NCI-H226 (cell line): ENCODE measurements around the gene LPCAT3.

Experiments used
- DNase-seq: peaks from one replicate; pipeline ENCODE4 v3.0.0-alpha.2; 2015

Gene LPCAT3

DNA sequence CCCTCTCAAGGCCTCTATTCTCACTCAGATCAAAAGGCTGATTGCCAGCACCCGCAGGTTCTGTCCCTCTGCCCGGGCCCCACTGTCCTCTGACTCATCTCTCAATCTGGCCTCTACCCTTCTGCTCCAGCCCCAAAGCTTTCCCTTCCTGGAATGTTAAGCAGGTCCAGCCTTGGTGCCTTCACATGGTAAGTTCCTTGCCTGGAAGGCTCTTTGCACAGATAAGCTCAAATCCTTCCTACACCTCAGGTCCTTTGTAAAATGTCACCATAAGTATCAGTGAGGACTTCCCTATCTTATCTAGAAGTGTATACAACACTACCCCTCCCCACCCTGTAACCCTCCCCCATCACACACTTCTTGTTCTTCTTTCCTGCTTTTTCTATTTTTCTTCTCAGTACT lies 22.2 kb downstream of the LPCAT3 start:
- DNase-seq: peak; percentile 11

DNA sequence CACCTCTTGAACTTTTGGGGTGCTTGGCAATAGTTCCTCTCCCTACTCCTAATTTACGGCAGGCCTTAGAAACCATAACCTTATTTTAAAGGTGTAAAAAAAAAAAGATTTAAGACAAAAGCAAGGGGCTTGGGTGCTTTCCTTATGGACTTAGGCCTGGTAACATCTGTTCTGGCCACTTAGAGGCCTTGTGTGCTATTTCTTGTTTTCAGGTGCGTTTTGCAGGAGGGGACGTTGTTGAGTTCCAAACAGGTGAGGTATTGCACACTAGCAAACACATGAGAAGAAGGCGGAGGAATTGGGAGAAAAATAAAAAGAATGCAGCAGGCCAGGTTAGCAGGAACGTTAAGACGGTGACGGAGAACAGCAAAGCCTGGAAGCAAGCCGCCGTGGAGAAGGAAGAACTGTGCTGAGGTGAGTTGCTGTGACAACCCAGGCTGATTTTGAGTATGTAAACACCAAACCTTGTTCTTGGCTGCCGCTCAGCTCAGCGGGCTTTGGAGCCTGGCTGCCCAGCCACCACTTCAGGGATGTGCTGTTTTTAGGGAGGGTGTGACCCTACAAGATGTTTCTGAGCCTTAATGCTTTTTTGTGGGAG lies 30.2 kb downstream of the LPCAT3 start:
- DNase-seq: no peak

DNA sequence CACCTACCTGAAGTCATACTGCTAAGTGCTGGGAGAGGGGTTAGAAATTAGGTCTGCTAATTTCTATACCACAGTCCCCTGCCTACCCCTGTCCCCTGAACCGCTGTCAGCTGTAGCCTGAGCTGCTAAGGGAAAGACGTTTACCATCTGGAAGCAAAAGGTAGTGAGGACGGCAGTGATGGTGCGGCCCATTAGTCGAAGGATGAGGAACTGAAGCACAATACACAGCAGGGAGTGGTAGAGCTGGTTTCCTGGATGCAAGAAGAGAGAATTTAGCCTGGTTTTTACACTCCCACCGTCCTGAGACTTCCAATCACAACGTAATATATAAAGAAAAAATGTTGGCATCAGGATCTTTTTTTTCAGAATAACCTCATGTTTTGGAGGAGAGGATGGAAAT lies 35.7 kb downstream of the LPCAT3 start:
- no peak for DNase-seq

DNA sequence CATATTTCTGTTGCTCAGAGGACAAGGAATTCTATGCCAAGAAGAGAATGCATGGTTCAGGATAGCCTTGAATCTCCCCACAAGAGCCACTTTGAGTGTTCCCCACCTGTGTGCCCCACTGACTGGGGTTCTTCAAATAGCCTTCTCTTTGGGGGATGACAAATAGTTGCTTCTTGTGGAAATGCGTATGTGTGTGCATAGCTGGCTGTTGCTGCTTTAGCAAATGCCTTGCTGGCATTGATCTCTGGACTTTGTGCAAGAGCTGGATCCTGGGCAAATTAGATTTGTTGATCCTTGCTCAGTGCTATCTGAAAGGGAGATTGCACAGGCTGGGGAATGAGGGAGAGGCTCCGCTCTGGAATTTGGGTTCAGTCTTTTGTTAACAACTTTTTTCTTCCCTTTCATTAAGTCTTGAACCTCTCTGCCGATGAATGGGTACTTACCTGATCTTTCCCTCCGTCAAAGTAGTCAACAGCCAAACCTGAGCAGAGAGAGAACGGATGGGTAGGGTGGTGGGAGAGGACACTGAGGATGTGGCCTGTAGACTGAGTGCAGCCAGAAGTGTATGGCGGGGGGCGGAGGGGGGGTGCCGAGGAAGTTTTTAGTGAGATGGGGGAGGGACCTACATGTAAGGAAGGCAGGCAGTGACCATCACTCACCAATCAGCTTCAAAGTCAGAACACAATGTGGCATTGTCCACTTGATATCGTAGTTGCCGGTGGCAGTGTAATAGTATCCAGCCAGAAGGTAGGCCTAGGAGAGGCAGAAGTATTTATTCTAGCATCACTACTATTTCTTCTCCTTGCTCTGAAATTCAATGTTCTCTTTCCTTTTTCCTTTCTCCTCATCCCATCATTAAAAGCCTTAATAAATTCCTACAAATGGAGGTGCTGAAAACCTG lies 36.9 kb downstream of the LPCAT3 start:
- no peak for DNase-seq

DNA sequence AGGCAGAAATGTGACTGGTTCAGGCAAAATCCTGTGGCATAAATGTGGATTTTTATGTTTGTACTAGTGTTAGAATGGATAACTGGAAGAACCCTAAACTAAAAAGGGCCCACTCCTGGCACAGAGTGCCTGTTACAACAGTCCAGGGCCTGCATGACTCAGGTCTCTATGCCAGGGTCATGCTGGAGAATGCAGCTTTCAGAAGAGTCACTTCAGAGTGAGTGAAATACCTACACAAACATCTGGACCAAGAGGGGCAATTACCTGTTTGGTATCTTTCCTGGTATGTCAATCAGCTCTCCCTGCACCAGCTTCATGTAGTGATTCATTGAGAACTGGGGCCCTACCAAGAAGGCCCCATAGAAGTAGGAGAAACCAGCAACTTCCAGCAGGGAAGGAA lies 37.5 kb downstream of the LPCAT3 start:
- no peak for DNase-seq

DNA sequence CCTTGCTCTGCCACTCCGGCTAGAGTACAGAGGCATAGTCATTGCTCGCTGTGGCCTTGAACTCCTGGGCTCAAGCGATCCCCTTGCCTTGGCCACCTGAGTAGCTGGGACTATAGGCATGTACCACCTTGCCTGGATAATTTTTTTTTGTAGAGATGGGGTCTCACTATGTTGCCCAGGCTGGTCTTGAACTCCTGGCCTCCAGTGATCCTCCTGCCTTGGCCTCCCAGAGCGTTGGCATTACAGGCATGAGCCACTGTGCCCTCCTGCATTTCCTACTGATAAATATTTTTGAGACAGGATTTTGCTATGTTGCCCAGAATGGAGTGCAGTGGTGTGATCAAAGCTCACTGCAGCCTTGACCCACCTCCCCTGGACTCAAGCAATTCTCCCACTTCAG lies 38.2 kb downstream of the LPCAT3 start:
- DNase-seq: no peak

DNA sequence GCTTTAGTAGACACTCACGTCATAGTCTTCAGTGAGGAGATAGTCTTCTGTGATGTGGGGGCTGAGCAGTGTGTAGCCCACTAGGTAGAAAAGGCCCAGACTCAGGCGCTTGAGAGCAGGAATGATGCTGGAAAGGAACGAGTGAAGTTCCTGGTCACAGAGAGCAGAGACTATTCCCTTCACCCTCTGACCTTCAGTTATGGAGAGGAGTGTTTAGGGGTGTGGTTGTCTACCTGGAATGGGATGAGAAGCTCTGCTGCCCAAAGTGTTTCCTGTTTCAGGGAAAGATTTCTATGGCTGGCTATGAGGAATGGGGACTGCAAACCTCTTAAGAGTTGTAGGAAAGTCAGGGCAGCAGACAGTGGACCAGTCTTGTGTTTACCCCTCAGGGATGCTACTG lies 38.8 kb downstream of the LPCAT3 start:
- DNase-seq: no peak

DNA sequence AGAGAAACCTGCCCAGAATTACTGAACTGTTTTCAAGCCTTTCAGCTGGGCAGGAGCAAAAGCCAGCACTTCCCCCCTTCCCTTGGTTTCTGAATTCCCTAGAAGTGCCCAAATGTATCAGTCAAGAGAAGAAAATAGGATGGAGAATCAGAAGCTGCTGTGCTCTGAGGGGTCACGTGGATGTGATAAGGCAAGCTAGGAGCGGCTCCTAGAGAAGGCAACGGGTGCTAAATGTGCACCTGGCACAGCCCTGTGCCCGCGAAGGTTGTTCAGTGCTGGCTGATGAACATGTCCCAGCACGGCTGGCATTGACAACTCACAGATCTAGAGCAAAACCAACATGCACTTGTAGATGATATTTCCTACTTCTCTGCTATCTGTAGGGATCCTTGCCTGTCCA lies 39.3 kb downstream of the LPCAT3 start:
- no peak for DNase-seq

DNA sequence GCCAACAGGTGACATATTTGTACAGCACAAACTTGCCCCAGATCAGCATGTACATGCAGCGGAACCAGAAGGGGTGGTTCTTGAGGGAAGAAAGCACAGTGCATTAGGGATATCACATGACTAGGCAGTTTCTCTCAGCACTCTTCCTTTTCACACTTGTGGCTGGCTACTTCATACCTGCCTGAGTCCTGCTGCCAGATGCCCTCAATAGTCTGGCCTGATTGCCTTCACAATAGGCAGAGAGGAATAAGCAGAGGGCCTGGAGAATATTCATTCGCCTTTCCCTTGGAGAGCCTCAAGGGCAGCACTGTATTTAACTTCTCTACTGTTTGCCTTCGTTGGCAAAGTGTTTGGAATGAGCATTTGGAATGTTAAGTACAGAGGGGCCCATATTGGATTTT lies 39.7 kb downstream of the LPCAT3 start:
- DNase-seq: no peak

DNA sequence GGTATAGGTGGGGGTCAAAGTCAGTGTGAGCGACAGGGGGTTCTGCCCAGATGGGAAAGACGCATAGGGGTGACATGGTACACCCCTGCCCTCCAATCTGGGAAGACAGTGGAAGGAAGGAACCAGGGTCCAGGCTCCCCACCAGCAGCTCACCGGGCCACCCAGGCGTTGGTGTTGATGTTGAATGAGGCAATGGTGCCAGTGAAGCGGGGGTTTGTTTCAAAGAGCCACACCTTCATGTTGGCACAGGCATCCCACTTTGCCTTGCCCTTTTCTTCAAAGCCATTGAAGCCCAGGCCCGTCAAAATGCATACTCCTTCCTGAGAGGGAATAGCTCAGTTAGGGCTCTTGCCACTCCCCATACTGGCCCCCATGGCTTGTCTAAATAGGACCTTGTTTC lies 40.1 kb downstream of the LPCAT3 start:
- DNase-seq: no peak

DNA sequence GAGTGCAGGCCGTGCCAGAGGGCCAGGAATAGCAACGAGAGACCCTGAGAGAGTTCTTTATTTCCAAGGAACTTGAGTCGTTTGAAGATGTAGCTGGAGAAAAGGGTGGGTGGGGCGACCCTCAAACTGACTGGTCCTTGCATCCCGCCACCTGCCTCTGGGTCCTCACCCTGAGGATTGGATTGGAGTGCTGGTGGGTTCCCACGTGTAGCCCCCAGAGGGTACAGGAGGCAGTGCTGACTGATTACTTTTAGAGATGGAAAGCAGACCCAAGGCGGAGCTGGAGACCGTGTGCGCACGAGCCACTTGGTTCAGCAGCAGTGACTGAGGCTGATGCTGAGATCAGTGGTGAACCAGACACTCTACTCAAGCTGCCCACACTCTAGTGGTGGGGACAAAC lies 40.6 kb downstream of the LPCAT3 start:
- no peak for DNase-seq

DNA sequence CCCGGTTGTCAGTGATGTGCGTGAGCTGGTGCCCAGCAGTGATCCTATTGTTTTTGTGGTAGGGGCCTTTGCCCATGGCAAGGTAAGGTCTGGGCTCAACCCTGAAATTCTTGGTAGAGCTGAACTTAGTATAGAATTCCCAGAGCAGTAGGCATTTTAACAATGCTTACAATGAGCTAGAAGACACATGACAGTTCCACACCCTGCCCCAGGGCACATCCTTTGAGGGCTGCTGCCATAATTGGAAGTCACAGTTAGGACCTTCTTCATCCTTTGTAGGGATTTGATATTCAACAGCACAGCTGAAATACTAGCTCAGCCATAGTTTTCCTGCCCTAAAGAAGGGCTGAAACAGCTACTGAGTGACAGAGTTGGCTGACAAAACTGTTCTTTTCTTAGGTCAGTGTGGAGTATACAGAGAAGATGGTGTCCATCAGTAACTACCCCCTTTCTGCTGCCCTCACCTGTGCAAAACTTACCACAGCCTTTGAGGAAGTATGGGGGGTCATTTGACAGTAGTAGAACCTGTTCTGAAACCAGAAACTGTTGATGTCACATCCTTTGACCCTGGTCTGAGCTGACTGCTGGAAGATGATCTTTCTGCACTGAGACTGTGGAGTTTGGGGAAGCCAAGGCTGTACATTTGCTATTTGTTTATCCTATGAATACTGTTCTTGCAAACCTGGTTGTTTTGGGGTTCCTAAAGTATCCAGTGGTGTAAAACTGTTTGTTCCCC lies 42.8 kb downstream of the LPCAT3 start:
- no peak for DNase-seq

DNA sequence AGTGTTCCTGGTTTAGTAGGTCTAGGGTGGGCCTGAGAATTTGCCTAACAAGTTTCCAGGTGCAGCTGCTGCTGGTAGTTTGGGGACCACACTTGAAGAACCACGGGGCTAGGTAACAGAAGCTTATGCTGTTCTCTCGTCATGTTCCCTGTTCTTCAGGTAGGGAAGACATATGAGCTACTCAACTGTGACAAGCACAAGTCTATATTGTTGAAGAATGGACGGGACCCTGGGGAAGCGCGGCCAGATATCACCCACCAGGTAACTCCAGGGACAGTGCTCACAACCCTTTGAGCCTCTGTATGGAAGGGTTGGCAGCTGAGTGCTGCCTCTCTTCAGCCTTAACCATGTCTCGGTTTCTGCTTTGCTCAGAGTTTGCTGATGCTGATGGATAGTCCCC lies 44.1 kb downstream of the LPCAT3 start:
- DNase-seq: no peak

DNA sequence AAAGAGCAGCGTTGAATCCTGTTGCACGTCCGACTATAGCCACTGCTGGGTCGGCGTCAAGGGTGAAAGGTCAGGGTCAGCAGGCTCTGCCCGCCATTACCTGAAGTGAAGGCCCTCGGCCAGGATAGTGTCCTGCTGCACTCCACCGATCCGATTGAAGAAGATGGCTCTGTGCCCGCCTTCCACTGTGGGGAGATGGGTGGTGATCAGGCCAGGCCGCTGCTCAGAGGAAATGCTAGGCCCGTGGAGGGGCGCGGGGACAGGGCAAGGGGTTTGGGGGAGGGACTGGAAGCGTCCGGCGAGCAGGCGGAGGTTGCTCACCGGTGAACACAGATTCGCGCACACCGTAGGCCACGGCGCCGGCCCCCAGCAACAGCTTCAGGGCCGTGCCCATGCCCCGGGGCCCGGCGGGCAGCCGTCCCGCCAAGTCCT lies 48.2 kb downstream of the LPCAT3 start:
- no peak for DNase-seq

DNA sequence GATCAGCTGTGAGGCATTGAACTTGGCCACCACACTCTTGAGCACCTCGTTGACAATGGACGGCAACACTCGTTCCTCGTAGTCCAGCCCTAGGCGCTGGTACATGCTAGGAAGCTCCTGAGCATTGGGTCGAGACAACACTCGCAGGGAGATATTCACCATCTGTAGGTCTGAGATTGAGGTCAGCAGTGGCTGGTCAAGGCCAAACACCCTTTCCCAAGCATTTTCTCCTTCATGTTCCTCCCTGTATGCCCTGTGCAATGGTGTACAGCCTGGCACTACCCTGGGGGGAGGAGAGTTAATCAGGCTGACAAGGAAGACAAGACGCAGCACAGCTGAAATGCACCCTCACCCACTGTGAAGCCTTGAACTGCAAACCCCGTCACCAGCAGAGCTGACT lies 49.9 kb downstream of the LPCAT3 start:
- no peak for DNase-seq

DNA sequence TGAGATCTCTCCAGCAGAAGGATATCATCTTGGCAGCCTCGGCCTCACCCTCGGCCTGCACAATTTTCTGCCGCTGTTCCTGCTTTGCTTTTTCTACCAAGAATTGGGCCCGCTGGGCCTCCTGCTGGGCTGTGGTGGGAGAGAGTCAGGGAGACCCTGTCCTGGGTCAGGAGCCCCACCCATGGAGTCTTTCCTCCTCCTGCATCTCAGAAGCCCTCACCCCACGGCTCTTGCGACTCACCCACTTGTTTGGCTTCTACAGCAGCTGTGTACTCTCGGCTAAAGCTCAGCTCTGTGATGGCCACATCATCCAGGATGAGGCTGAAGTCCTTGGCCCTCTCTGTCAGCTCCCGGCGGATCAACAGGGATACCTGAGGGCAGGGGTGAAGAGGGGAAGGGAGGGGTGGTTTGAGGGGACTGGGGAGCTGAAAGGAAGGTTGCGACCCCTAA lies 50.6 kb downstream of the LPCAT3 start:
- DNase-seq: no peak

DNA sequence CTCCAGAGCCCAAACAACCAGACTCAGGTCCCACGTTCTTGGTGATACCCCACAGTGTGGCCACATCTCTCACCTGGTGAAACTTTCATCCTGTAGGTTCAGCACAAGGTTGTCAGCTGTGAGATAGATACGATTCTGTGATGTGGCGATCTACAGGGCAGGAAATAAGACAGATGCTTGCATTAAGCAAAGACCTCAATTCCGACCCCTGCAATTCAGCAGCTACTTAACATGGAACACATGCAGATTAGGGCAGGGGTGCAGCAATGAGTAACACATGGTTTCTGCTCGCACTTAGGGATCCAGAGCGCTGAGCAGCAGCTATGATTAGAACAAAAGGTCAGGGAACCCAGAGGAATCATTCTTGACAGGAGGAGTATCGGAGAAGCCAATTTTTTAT lies 51.9 kb downstream of the LPCAT3 start:
- DNase-seq: no peak

DNA sequence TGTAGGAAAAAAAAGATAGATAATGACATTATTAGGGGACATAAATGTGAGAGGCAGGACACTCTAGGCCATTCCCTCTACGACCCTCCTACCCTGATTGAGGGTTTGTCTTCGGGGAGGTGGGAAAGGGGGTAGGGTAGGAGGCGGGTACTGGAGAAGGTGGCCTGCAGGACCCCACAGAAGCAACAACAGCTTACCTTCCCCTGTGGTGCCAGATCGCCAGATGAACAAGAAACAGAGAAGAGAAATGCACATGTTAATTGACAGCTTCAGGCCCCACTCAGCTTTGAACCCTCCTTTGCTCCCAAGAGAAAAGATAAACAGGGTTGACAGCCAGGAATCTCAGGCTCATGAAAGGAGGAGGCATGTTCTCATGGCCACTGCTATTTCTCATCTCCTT lies 52.6 kb downstream of the LPCAT3 start:
- no peak for DNase-seq

DNA sequence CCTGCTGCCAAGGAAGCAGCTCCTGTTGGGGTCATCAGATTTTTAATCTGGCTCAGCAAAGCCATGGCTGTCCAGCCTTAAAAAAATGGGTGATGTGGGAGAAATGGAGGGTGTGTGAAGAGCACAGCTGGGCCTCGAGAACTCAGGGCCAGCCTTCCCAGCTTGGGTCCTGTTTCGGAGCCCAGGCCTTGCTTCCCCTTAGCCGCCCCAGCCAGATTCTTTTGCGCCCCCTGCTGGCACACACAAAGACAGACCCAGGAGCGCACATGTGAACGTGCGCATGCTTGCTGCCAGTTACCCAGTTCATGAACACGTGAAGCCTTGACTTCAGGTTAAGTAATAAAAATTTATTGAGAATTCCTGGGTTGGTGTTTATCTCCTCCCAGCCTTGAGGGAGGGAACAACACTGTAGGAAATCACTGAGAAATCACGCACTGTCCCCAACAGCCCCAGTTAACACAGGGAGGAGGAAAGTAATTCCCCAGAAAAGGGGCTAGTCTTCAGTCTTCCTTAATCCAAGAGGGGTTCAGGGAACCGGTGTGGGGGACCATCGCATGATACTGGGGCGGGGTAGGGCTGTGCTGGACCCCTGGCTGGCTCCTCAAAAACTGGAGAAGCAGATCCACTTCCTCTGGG lies 53.1 kb downstream of the LPCAT3 start:
- peak; percentile 73 for DNase-seq

DNA sequence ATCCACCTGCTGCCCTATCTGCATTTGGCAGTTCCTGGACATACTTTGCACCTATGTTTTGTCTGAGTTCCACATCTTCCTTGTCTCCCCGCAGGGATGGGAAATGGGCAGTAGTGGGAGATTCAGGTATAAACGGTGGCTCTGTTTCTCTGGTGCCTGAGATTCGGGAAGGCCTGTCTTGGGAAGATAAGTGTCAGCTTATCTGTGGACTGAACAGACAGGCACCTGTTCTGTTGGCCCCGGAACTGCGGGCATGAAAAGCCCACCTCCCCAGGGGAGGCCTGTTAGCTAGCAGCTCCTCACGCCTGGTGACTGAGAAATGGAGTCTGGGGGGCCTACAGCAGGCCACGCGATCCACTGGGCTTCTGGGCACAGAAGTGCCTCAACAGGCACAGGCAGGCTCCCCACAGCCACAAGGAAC lies 53.7 kb downstream of the LPCAT3 start:
- DNase-seq: no peak

DNA sequence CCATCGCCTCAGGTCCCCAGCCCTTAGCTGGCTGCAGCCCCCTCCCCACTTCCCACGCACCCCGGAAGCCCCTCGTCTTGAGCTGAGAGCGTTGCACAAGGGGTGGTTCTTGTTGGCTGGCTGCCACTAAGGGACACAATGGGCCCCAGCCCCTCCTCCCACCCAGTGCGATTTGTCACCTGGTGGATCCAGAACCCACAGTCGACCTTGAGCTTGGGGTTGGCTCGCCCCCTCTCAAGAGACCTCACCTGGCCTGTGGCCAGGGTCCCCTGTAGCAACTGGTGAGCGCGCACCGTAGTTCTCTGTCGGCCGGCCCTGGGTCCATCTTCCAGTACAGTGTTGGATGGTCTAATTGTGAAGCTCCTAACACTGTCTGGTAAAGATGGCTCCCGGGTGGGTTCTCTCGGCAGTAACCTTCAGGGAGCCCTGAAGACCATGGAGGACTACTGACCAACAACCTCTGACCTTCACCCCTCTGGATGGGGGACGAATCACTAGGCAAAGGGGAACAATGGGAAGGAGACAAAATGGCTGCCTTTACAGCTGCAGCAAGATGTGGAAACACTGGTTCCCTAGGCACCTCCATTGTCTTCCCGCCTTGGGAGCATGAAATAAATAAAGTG lies 54.4 kb downstream of the LPCAT3 start:
- DNase-seq: no peak

DNA sequence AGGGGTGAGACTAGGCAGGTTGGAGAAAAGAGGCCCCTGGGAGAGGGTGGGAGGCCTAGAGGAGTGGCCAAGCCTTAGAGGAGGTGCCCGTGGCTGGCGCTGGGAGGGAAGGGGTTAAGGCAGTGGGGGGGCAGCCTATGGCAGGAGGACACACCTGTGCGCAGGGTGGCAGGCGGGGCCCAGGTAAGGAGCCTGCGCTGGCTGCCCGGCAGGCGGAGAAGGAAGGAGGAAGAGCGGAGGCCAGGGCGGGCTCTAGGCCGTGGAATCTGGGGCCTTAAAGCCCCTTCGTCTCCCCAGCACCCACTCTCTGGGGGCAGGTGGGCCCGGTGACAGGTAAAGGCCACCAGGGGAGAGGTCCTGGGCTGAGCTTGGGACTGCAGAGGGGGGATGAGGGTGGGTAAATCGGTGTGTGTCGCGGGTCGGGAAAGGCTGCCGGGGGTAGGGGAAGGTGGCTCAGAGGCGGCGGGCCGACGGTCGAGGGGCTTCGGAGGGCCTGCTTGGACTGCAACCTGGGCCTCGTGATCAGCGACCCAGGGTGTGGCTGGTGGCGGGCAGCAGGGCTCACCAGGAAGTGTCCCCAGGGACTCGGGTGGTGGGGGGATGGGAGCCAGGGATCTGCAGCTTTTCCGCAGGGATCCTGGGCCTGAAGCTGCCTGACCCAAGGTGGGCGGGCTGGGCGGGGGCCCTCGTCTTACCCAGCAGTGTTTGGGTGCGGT lies 55.1 kb downstream of the LPCAT3 start:
- DNase-seq: no peak
